ENCODE data around the gene CABP1.

DNA sequence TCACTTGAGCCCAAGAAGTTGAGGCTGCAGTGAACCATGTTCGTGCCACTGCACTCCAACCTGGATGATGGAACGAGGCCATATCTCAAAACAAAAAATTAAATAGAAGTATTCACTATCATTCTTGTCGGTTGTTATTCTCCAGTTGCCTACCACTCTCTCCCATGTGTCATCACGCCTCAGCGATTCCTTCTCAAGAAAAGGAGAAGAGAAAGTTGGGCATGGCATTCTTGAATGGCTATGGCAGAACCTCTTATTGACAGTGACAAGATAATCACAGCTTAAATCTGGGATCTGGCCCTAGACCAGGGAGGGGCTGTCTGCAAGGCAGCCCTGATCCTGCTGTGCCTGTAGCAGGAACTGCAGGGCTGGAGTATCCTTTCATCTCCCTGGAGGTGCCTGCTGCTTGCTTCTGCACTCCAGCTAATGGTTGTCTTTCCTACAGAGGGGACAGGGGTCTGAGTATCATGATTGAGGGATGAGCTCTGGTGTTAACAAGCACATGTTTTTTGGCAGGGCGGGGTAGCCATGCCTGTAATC lies 33.7 kb downstream of the CABP1 start:
- TF ChIP-seq POLR2A (IDR thresholded peaks at IDR 0.05), result no peak
- TF ChIP-seq, protein P1, sequence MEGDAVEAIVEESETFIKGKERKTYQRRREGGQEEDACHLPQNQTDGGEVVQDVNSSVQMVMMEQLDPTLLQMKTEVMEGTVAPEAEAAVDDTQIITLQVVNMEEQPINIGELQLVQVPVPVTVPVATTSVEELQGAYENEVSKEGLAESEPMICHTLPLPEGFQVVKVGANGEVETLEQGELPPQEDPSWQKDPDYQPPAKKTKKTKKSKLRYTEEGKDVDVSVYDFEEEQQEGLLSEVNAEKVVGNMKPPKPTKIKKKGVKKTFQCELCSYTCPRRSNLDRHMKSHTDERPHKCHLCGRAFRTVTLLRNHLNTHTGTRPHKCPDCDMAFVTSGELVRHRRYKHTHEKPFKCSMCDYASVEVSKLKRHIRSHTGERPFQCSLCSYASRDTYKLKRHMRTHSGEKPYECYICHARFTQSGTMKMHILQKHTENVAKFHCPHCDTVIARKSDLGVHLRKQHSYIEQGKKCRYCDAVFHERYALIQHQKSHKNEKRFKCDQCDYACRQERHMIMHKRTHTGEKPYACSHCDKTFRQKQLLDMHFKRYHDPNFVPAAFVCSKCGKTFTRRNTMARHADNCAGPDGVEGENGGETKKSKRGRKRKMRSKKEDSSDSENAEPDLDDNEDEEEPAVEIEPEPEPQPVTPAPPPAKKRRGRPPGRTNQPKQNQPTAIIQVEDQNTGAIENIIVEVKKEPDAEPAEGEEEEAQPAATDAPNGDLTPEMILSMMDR (IDR thresholded peaks at IDR 0.05), result no peak
